CD4-positive, alpha-beta T cell treated with Interleukin-12 subunit alpha and Interleukin-12 subunit beta, for 1 hour (primary cell): ENCODE data around the gene SRGN.
"Not testable (repeated sequence)": the region's sequence is repeated elsewhere in the genome, so short reads cannot be mapped to it uniquely, and the experiment has no call there.

Experiments used
- DNase-seq: peaks from one replicate; pipeline ENCODE4 v3.0.0-alpha.2; 2020

Gene SRGN

DNA sequence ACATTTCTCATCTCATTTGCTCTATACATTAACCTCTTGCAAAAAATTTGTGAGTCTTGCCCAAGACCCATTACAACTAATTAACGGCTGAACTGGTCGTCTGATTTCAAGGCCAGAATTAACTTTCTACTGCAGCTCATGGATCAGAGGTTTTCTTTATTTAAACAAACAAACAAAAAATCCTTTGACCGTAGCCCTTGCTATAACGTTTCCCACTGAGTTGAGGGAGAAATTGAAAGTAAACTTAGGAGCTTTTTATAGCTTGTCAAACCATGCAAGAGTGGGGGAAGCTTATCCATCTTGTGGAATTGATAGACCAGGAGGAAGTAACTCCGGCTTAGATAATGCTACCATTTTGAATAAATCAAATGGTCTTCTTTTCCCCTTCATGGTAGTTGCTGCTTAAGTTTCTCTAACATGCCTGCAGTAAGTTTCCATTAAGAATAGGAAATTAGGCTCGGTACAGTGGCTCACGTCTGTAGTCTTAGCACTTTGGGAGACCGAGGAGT is 3.3 kb downstream of the SRGN start:
- no peak for DNase-seq

DNA sequence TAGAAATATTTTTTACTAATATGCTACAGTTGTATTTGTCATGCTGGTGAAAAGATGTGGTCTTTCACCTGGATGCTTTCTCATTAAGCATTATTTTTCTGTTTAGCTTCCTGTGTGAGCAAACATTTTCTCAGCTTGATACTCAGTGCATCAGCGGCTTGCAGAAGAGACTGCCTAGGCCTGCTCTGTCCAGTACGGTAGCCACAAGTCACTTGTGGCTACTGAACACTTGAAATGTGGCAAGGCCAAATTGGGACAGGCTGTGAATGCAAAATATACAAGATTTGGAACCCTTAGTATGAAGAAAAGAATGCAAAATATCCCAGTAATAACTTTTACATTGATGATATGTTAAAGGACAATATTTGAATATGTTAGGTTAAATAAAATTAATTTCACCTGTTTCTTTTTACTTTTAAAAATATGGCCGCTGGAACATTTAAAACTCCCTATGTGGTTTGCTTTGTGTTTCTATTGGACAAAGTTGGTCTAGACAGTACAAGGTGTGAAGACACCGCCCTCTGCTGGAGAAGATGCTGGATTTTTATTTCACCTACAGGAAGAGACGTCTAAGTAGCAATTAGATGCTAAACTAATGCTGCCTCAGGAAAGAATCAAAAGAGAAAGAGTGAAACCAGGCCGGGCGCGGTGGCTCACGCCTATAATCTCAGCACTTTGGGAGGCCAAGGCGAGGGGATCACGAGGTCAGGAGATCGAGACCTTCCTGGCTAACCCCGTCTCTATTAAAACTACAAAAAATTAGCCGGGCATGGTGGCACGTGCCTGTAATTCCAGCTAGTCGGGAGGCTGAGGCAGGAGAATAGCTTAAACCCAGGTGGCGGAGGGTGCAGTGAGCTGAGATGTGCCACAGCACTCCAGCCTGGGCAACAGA is 5.3 kb downstream of the SRGN start:
- DNase-seq, result peak; percentile 90

DNA sequence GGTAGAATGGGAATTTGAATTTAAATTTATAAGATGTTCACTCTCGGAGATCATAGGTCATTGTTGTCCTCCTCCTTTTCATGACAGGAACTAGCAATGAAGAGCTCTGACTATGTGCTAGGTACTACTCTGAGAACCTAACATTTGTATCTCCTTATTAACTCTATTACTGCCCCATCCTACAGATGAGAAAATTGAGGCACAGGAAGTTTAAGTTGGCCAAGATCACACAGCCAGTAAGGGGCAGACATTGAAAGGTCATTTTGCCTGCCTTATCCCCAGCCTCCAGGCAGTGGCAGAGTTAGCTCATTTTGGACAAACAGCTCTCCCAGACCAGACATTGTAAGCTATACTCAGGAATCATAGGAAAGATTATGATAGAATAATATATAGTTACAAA is 6.0 kb downstream of the SRGN start:
- no peak for DNase-seq

DNA sequence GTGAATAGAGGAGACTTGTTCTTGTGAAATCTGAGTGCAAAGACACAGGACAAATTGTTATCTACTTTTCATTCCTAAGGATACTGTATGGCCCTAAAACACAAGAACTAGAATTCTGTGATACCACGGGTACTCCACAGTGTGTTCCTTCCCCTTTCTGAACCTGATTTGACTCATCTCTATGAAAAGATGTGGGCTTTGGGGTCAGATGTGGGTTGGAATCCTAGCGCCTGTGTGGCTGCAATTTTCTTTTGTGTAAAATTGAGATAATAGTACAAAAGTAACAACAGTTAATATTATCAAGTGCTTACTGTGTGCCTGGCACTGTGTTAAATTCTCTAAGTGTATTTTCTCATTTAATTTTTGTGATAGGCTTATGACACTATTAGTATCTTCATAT is 8.1 kb downstream of the SRGN start:
- DNase-seq, result no peak

DNA sequence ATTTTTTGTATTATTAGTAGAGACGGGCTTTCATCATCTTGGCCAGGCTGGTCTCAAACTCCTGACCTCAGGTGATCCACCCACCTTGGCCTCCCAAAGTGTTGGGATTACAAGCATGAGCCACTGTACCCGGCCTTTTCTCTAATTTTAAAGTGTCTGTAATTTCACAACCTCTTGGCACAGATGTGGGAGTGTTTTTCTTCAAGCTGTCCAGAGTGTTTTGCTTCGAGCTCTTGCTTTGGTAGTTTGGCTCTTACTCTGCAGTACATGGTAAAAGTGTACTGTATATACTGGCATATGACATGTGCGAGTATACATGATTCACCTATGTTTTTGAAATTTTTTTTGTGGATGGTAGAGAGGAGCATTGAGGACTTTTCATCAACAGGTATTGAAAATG is 9.8 kb downstream of the SRGN start:
- DNase-seq, result no peak

DNA sequence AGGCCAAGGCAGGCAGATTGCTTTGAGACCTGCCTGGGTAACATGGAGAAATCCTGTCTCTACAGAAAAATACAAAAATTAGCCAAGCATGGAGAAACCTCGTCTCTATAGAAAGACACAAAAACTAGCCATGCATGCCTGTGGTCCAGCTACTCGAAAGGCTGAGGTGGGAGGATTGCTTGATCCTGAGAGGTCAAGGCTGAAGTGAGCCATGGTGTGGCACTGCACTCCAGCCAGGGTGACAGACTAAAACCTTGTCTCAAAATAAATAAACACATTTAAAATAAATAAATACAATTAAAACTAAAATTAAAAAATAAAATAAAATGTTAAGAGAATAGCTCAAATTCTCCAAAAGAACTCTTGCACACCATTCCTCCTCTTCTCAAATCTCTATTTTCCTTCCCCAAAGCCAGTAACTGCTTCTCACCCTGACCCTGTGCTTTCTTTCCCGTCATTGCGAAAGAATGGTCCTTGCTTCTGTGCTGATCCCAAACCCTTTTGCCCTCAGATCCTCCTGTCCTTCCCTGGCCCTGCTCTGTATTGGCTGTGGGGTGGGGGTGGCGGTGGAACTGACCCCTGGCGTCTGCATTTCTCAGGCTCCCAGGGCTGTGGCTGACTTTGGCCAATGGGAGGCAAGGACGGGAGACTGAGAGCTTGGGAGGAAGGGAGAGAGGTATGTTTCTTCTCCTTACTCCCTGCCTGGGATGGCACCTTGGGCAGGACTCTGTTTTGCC is 12.4 kb downstream of the SRGN start:
- no peak for DNase-seq

DNA sequence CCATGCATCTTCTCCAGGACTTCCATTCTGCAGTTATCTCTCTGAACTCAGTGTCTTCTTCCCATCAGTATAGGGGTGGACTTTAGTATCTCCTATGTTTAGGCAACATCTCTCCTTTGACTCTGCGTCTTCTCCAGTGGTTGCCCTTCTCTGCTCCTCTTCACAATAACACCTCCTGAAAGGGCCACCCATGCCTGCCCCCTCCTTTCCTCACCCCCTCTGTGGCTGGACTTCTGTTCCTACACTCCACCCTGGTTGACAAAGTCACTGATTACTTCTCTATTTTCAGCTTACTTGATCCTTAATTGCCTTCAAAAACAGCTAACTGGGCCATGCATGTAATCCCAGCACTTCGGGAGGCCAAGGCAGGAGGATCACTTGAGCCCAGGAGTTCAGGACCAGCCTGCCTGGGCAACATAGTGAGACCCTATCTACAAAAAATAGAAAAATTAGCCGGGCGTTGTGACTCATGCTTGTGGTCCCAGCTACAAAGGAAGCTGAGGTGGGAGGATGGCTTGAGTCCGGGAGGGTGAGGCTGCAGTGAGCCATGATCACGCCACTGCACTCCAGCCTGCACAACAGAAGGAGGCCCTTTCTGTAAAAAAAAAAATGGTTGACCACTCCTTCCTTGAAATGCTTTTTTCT is 13.7 kb downstream of the SRGN start:
- DNase-seq, result peak; percentile 48

DNA sequence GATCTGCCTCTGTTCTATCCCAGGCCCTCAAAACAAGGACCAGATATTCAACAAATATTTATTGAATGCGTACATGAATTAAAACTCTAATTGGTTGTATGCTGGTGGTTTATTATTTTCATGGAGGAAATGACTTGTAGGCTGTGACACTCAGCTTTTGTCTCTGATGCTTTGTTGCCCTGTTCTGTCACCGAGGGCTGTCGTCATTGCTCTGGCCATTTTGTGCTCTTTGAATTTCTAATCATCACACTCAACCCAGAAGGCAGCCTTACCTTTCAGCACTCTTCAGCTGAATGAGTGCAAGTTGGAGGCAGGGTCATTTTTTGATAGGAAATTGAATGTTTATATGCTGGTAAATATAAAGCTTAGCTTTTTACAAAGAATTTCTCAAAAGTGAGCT is 14.5 kb downstream of the SRGN start:
- no peak for DNase-seq

DNA sequence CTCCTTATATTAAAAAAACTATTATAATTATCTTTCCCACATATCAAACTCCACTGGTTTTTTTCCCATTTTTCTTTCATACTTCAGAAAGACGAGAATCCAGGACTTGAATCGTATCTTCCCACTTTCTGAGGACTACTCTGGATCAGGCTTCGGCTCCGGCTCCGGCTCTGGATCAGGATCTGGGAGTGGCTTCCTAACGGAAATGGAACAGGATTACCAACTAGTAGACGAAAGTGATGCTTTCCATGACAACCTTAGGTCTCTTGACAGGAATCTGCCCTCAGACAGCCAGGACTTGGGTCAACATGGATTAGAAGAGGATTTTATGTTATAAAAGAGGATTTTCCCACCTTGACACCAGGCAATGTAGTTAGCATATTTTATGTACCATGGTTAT is 15.9 kb downstream of the SRGN start:
- DNase-seq, result no peak

DNA sequence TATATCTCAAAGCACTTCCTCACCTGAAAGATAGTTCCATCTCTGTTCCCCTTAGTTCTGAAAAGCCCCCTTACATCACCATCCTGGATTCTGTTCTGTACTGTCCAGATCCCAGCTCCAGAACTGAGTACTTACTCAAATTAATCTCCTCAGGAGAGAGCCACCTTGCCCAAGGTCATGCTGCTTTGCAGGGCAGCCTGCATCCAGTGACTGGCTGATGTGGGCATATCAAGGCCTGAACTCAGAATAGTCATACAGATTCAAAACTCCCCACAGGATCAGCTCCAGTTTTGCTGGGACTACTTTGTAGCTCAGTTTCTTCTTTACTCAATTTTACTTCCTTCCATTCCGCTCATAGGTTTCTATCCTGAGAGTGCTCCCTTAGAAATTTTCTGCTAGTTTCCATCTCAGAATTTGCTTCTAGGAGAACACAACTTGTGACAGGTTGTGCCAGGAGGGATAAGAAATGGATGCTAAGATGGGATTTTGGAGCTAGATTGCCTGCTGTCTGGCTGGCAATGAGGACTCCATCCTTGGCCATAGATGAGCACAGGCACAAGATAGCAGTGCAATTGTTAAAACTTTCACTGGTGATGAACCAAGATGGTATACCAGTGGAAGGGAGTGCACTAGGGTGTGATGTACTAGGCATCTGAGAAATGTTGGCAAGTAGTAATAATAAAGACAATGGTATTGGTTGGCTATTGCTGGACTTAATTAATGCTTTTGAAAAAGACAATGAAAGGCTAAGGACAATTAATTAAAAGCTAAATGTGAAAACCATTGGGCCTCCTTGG is 17.3 kb downstream of the SRGN start:
- no peak for DNase-seq

DNA sequence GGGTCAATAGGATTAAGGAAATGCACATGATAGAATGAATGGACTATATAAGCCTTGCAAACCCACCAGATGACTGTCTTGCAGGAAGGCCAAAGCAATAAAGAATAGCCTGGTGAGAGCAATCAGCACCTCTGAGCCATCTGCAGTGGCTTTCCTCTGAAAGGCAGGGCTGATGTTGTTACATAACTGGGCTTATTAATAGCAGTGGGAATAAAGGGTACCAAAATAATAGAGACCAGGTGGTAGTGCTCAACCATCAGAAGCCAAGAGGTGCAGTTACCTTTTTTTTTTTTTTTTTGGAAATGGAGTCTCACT is 19.2 kb downstream of the SRGN start:
- DNase-seq, result no peak

DNA sequence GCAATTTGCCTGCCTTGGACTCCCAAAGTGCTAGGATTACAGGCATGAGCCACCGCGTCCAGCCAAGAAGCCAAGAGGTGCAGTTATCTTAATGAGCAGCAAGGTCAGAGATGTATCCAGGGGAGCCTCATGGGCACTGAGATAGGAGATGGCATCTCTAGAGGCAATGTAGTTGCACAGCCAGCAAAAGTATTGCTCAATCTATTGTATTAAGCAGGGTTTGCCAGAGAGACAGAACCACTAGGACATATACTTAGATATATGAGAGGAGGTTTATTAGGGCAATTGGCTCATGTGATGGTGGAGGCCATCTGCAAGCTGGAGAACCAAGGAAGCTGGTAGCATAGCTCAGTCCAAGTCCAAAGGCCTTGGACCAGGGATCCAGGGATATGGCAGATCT is 19.8 kb downstream of the SRGN start:
- no peak for DNase-seq

DNA sequence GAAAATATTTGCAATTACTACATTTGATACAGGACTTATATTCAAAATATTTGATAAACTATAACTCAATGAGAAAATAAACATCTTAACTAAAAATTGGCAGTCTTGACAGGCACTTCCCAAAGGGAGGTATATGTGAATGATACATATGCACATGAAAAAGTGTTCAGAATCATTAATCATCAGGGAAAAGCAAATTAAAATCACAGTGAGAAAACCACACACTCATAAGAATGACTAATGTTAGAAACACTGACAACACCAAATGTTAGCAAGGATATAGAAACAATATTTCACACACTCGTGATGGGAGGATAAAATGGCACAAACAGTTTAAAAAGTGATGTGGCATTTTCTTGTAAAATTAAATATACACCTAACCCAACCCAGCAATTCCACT is 32.0 kb downstream of the SRGN start:
- no peak for DNase-seq

DNA sequence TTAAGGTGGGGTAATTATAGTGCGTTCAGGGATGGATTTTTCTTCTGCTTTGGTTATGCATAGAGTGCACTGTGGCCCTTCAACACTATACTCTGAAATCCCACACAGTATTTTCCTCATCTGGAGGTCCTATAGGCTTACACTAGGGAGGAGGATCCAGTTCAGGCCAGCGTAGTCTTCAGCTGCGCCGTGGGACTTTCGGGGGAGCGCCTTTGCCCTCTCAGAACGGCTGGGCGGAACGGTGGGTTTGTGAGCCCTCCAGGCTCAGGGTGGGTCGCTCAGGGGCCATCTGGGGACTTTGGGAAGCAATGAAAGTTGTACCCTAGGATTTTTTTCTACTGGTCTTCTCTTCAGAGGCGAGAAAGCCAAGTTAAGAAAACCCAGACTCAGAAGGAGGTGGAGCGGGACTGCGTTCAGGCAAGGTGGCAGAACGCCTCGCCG is 35.4 kb downstream of the SRGN start:
- DNase-seq, result no peak

DNA sequence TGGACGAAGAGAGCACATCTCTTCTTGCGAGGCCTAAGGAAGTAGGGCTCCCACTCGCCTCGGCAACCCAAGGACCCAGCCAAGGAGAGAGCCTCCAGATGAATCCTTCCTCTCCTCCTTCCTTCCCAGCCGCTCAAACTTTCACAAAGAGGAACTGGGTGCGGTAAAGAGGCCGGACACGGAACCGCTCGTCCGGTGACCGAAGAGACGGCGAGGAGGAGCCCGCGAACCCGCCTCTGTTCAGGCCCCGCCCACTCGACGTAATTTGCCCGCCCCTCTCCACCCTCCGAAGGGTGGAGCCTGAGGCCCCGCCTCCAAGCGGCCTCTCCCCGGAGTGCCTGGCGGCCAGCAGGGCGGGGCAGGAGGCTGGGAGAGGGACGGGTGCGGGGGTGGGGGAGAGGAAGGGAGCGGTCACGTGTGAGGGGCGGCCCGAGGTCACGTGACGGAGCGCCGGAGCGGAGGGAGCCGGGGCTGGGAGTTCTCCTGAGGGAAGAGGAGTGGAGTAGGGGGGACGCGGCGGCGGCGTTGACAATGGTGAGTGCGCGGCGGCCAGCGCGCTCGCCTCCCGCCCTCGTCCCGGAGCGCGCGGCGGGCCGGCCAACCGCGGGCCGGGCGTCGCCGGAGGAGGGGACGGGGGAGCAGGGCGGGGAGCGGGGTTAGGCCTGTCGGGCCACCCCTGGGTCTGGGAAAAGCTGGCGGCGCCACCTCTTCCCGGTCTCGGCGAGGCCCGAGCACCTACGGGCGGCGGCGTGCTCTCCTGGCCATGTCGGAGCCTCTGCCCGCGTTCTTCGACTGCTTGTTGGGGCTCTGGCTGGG is 36.1 kb downstream of the SRGN start, which contains the start of gene VPS26A:
Gene VPS26A, plus strand, starts transcription at position 432 of the 816 bp plus-strand sequence. Its CDS starts 100 bp downstream, at position 532.
- peak; percentile 98 for DNase-seq

DNA sequence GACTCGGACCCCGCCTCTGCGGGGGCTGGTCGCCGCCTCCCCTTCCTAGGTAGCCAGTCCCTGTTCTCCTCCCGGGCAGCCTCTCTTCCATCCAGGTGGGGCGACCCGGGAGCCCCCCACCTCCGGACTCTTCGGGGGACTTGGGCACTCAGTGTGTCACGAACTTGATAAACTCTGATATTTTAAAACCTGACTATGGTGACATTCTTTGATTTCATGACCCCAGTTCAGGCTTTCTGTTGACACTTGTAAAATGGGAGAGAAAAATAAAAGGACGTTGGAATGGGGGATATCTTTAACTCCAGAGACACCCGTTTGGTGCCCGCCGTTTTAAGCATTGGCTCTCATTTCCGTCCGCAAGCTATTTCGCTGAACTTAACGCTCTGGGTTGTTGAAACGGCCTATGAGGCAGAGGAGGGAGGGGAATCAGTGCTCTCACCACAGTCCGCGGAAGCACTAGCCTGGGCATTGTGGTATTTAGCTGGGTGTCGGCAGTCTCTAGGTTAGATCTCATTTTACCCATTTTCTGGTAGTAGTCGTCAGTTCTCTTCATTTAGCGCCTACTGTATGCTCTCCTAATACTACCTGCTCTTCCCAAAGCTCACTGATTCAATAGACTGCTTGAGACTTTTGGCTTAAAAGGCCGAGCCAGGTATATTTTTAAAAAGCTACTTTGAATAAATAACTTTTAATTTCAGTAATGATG is 36.8 kb downstream of the SRGN start:
- DNase-seq, result peak; percentile 77

DNA sequence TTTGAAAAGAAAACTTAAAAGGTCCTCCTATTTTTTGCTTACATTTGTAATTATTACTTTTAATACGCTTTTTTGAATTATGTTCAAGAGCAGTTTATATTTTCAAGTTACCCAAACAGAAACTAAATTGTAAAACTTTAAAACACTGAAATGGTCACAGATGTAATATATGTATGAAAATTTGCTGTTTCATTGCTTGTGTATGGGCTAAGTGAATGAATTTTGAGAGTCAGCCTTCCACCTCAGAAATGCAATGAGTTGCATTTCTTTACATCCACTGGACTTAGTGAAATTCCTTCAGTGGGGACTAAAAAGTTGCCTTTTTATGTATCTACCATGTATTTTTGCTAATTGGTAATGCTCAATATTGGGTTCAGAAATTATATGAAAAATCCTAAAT is 37.7 kb downstream of the SRGN start:
- DNase-seq, result no peak

DNA sequence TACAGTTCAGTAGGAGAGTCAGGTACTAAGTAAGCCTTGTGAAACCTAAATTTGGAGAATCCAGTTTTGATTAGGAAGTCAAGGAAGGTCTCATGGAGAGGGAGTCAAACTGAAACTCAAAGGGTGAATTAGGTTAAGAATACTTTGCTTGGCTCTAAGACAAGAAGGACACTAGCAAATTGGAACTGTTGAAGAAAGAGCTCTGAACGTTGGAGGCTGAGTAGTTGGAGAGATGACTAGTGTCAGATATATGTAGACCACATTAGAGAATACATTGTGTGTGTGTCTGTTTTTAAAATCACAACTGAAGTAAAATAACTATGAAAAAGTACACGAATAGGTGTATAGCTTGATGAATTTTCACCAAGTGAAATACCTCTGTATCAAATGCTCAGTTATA is 42.3 kb downstream of the SRGN start:
- DNase-seq, result no peak

DNA sequence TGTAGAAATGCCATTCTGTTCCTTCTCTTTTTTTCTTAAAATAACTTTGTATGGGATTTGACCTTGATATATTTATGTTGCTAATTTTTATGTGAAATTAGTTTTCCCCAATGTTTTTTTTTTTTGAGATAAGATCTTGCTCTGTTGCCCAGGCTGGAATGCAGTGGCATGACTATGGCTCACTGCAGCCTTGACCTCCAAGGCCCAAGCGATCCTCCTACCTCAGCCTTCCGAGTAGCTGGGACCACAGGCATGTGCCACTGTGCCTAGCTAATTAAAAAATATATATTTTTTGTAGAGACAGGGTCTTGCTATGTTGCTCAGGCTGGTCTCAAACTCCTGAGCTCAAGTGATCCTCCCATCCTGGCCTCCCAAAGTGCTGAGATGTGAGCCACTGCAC is 52.1 kb downstream of the SRGN start:
- DNase-seq, result no peak

DNA sequence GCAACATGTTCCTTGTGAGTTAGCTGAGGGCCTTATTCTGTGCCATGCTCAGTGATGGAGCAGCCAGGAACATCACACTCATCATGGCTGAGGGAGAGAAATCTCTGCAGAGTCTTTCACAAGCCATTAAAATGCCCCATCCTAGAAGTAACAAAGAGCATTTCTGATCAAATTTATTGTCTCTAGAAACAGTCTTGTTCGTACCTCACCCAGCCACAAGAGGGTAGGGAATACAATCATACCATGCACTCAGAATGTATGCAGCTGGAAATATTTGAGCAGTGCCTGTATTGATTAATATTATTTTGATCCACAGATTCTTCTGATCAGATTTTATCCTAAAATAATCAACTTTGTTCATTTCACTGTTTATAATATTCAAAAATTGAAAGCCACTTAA is 53.4 kb downstream of the SRGN start:
- no peak for DNase-seq

DNA sequence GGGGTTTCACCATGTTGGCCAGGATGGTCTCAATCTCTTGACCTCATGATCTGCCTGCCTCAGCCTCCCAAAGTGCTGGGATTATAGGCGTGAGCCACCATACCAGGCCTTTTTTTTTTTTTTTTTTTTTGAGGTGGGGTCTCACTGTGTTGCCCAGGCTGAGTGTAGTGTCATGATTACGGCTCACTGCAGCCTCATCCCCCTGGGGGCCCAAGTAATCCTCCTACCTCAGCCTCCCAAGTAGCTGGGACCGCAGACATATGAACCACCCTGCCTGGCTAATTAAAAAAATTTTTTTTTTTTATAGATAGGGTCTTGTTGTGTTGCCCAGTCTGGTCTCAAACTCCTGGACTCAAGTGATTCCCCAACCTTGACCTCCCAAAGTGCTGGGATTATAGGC is 54.2 kb downstream of the SRGN start:
- not testable (repeated sequence) for DNase-seq
